Bronchial epithelial cell (primary cell): Measurements from ENCODE around the gene FAF2. TPM values are rescaled to one million over a fixed set of nuclear protein-coding genes. Genes with fewer than 3 reads are reported as not detected.

Experiments used
- DNase-seq: peaks from one replicate; pipeline ENCODE4 v3.0.0-alpha.2; 2010; ENCODE audit warnings: low read depth
- FAIRE-seq: peaks from 2 replicates; lab custom pipeline; 2011; peaks lifted over from hg19 to GRCh38; lab: Jason Lieb, UNC
- H3K27me3 ChIP-seq: 2 replicates; pipeline ENCODE4 v1.5.1; 2011; ENCODE audit warnings: low read length; ENCODE audit not compliant: control insufficient read depth, insufficient read depth
- H3K36me3 ChIP-seq: 2 replicates; pipeline ENCODE4 v1.5.1; 2011; ENCODE audit warnings: low read length; ENCODE audit not compliant: control insufficient read depth, insufficient read depth
- H3K4me3 ChIP-seq: 2 replicates; pipeline ENCODE4 v1.5.1; 2011; ENCODE audit warnings: mild to moderate bottlenecking, low read depth, low read length, control low read depth
- total RNA-seq: library from RNA; depleted of rRNA; stranded (reverse); fragments of >200 nt; gene quantifications from 2 replicates; pipeline ENCODE4 v1.2.1, GENCODE V29; 2014
- TF ChIP-seq, protein P1 (sequence below): IDR thresholded peaks from 2 replicates; pipeline ENCODE4 v1.5.1; 2011; ENCODE audit warnings: mild to moderate bottlenecking, moderate library complexity, low read length, control low read depth, inconsistent platforms; ENCODE audit not compliant: insufficient read depth, severe bottlenecking

The FAF2 gene
- total RNA-seq, 1 donor from 2014 or later = 34.8 TPM

- Histone ChIP-seq H3K27me3 (no peaks in the 10 kb centered on the region), H3K4me3 (no peak overlapping the region), H3K36me3 (no peaks in the 10 kb centered on the region)
- DNase-seq = no peak
- TF ChIP-seq, protein P1, sequence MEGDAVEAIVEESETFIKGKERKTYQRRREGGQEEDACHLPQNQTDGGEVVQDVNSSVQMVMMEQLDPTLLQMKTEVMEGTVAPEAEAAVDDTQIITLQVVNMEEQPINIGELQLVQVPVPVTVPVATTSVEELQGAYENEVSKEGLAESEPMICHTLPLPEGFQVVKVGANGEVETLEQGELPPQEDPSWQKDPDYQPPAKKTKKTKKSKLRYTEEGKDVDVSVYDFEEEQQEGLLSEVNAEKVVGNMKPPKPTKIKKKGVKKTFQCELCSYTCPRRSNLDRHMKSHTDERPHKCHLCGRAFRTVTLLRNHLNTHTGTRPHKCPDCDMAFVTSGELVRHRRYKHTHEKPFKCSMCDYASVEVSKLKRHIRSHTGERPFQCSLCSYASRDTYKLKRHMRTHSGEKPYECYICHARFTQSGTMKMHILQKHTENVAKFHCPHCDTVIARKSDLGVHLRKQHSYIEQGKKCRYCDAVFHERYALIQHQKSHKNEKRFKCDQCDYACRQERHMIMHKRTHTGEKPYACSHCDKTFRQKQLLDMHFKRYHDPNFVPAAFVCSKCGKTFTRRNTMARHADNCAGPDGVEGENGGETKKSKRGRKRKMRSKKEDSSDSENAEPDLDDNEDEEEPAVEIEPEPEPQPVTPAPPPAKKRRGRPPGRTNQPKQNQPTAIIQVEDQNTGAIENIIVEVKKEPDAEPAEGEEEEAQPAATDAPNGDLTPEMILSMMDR = no peak
- FAIRE-seq = no peak
These were observed 31.2 kb upstream of the FAF2 start for GRCh38 chr5:176416965-176417364.

GRCh38 chr5:176418251-176418650 lies 29.9 kb upstream of the FAF2 start:
- FAIRE-seq (no peak), DNase-seq (peak; percentile 99)
- TF ChIP-seq, protein P1 = no peak

GRCh38 chr5:176420086-176420485 lies 28.1 kb upstream of the FAF2 start:
- FAIRE-seq (no peak), DNase-seq (no peak)
- H3K4me3 ChIP-seq = no peak overlapping the region
- TF ChIP-seq, protein P1 = no peak
- no peaks in the 10 kb centered on the region for H3K27me3 ChIP-seq
- H3K36me3 ChIP-seq = no peaks in the 10 kb centered on the region

More at GRCh38 chr5:176418251-176418650, 29.9 kb upstream of the FAF2 start:
- Histone ChIP-seq H3K27me3 (no peaks in the 10 kb centered on the region), H3K4me3 (no peak overlapping the region), H3K36me3 (no peaks in the 10 kb centered on the region)

- DNase-seq = no peak
- TF ChIP-seq, protein P1 = no peak
- no peaks in the 10 kb centered on the region for H3K36me3 ChIP-seq
- H3K4me3 ChIP-seq = no peak overlapping the region
- FAIRE-seq = no peak
- H3K27me3 ChIP-seq = no peaks in the 10 kb centered on the region
These were observed 27.1 kb upstream of the FAF2 start for GRCh38 chr5:176420972-176421544.

- Histone ChIP-seq H3K4me3 (no peak overlapping the region), H3K27me3 (no peaks in the 10 kb centered on the region), H3K36me3 (no peaks in the 10 kb centered on the region)
- DNase-seq = no peak
- TF ChIP-seq, protein P1 = no peak
- no peak for FAIRE-seq
These were observed 24.0 kb upstream of the FAF2 start for GRCh38 chr5:176424181-176424580.

DNA sequence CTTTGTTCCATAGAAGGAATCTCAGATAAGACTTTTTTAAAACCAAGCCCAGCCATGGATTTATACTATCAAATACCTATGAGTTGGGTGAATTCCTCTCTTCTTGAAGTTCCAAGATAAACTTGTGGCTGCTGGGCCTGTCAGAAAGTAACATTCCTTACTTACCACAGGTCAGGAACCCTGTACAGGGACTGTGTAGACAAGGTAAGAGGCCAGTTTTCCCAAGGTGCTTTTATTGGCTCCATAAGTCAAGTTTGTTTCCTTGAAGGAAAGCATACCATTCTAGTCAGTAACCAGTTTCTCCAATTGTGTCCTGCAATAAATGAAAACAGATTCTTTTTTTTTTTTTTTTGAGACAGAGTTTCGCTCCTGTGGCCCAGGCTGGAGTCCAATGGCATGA lies 23.0 kb upstream of the FAF2 start:
- no peak for DNase-seq
- H3K27me3 ChIP-seq = no peaks in the 10 kb centered on the region

More for the DNA sequence above, 23.0 kb upstream of the FAF2 start:
- no peak for FAIRE-seq
- no peak overlapping the region for H3K4me3 ChIP-seq
- TF ChIP-seq, protein P1 = no peak
- H3K36me3 ChIP-seq = no peaks in the 10 kb centered on the region
